GM06990 (cell line): Measurements from ENCODE around the gene ANKH.
"Not testable (repeated sequence)": the region's sequence is repeated elsewhere in the genome, so short reads cannot be mapped to it uniquely, and the experiment has no call there.

ENCODE experiments used
- DNase-seq: peaks from one replicate; pipeline ENCODE4 v3.0.0-alpha.2; 2011; ENCODE audit not compliant: insufficient read length; ENCODE audit errors: extremely low read depth
- H3K27me3 ChIP-seq: replicated peaks from 2 replicates; pipeline ENCODE4 v1.6.0; 2011; ENCODE audit warnings: low read length; ENCODE audit not compliant: control insufficient read depth, insufficient read depth
- H3K36me3 ChIP-seq: 2 replicates; pipeline ENCODE4 v1.5.1; 2011; ENCODE audit warnings: low read length; ENCODE audit not compliant: control insufficient read depth, insufficient read depth
- H3K4me3 ChIP-seq: replicated peaks from 2 replicates; pipeline ENCODE4 v1.5.1; 2011; ENCODE audit warnings: low read depth, mild to moderate bottlenecking, control low read depth, low read length
- CTCF ChIP-seq: IDR thresholded peaks from 2 replicates; pipeline ENCODE4 v1.5.1; 2011; ENCODE audit warnings: low read length, control low read depth, mild to moderate bottlenecking, inconsistent platforms; ENCODE audit not compliant: insufficient read depth, poor library complexity, severe bottlenecking

The ANKH gene

GRCh38 chr5:14801792-14802191 lies 69.8 kb downstream of the ANKH start:
- Histone ChIP-seq H3K36me3 (no peaks in the 10 kb centered on the region), H3K27me3 (no peaks in the 10 kb centered on the region), H3K4me3 (no peak overlapping the region)
- TF ChIP-seq CTCF, result no peak
- no peak for DNase-seq

- not testable (repeated sequence) for DNase-seq, H3K36me3 ChIP-seq, H3K4me3 ChIP-seq, H3K27me3 ChIP-seq
Observed at GRCh38 chr5:14797385-14797784, 74.2 kb downstream of the ANKH start.

- no peak for TF ChIP-seq CTCF
- no peaks in the 10 kb centered on the region for H3K27me3 ChIP-seq
- H3K36me3 ChIP-seq, result no peaks in the 10 kb centered on the region
- no peak overlapping the region for H3K4me3 ChIP-seq
- no peak for DNase-seq
Observed at GRCh38 chr5:14794583-14795230, 76.9 kb downstream of the ANKH start.

- no peak for TF ChIP-seq CTCF
- no peaks in the 10 kb centered on the region for H3K27me3 ChIP-seq
- H3K4me3 ChIP-seq, result no peak overlapping the region
- H3K36me3 ChIP-seq, result no peaks in the 10 kb centered on the region
- DNase-seq, result no peak
Observed at GRCh38 chr5:14793851-14794250, 77.7 kb downstream of the ANKH start.

- no peaks in the 10 kb centered on the region for H3K36me3 ChIP-seq
- no peak for TF ChIP-seq CTCF
- H3K4me3 ChIP-seq, result no peak overlapping the region
- H3K27me3 ChIP-seq, result no peaks in the 10 kb centered on the region
- DNase-seq, result no peak
Observed at GRCh38 chr5:14790911-14791310, 80.7 kb downstream of the ANKH start.

- no peak for TF ChIP-seq CTCF
- DNase-seq, result no peak
- no peak overlapping the region for H3K4me3 ChIP-seq
- no peaks in the 10 kb centered on the region for H3K36me3 ChIP-seq
- no peaks in the 10 kb centered on the region for H3K27me3 ChIP-seq
Observed at GRCh38 chr5:14790220-14790619, 81.4 kb downstream of the ANKH start.
